ENCODE data around the gene RAB28.

Gene RAB28

DNA sequence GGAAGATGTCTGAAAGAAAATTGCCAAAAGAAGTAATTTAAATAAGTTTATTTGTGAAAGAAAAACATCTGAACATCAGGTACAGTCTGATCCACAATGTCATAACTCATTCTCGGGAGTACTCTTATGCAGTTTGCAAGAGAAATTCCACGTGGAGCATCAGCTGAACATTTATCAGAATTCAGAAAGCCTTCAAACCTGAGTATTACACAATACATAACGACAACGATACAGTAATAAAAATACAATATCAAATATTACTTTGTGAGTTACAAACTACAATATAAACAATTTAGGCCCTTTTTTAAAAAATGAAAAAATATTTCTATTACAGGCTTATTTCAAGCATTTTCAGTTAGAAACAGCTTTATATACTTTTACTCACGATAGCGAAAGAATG, 116.4 kb downstream of the RAB28 start:
- no peak for DNase-seq

DNA sequence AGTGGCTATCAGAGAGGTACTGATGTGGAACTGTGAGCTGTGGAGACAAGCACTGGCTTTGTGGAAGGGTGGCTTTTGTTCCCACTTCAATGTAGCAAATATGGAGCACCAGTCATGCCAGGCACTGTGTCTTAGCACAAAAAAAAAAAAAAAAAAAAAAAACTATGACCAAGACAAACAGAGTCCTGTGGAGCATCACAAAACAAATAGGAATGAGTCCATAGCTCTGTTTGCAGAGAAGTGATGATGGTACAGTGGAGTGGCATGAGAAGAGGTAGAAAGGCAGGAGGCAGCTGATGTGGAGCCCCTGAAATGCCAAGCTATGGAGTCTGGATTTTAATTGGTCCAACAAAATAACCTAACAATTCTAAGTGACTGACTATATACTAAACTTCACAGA, 116.9 kb downstream of the RAB28 start:
- DNase-seq: no peak

- DNase-seq: no peak
Observed at GRCh38 chr4:13365195-13365594, 118.9 kb downstream of the RAB28 start.

DNA sequence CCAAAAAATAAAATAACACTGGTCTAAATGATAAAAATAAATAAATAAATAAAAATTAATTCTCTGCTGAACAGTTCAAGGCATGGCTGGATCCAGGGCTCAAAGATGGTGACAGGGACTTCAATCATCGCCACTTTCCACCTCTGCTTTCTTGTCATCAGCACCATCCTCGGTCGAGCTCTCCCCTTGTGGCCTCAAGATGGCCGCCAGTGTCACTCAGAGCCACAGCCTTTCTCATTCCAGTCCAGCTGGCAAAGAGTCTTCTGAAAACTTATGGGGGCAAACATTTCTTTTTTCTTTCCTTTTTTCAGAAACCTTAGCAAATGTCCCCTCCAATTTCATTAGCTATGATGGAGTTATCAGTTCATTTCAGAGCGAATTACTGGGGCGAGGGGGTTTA, 119.5 kb downstream of the RAB28 start:
- no peak for DNase-seq

GRCh38 chr4:13364172-13364571, 120.0 kb downstream of the RAB28 start:
- no peak for DNase-seq

DNA sequence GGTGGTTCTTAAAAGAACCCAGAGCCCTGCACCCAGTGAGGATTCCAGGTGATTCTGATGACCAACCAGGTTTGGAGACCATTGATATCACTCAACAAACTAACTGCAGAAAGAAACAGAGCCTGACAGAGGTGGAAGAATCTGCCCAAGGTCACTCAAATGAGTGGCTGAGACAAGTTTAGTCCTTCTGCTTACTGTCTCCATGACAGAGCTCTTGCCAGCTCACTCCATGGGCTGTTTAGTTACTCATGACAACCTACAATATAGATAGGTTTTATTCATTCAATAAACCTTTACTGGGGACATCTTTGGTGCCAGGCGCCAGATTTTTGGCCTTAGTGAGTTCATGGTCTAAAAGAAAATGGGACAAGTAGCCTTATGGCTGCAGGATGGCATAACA, 124.3 kb downstream of the RAB28 start:
- no peak for DNase-seq

DNA sequence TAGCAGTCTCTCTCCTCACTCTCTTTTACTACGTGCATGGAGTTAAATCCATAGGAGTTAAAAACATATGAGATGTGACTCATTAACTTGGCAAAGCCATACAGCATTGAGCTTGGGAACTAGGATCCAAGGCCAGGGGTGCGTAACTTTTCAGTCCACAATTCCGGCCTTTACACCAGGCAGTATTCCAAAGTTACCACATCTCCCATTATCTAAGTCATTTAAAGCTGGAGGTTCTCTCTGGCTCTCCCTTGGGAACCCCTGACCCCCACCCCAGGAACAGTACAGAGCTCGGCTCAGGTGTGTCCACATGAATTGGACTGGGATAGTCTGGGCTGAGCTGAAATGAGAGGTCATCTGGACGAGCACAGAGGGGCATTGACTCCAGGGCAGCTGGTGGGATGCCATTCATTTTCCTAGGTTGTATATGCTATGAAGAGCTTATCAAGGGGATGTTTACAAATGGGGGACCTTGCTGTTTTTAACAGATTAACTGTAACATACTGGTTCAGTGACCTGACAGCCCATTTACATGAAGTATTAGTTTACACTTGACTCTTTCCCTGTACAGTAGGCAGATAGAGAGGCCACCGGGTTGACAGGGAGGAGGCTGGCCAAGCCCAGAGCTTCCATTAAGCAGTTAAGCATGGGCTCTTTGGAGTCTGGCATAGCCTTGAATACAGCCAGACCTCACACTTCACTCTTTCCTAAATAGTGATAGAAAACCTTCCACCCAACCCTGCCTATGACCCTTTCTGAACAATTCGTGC, 128.8 kb downstream of the RAB28 start:
- no peak for DNase-seq

DNA sequence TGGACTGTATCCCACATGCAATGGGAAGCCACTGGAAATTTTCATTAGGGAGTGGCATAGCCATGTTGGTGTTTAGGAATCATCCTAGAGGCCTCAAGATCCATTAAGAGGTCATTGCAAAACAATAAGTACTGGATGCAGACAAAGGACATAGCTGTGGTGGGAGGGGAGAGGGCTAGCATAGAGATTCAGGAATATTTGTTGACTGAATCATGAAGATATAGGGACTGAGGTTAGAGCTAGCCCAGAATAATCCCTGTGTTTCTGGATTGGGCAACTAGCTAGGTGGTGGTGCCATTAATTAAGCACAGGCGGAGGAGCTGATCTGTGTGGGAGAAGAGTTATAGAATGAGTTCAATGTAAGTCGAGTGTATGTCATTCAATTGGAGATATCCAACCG, 135.0 kb downstream of the RAB28 start:
- DNase-seq: no peak

DNA sequence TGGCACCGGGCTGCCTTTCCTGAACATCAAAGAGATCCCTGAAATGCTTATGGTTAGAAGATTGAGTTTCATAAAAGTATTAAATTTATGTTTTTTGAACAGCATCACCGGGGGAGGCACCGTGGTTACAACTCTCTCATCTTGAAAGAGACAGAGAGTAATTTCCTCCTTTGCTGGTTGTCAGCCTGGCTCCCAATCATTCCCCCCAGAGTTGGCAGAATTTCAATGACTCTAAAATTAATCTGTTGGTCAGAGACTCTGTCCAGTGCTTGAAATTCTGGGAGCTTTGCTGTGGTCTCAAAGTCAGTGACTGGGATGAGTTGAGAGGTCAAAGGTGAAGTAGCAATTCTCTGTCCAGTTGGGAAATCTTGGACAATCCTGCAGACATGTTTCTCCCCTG, 135.9 kb downstream of the RAB28 start:
- DNase-seq: no peak

DNA sequence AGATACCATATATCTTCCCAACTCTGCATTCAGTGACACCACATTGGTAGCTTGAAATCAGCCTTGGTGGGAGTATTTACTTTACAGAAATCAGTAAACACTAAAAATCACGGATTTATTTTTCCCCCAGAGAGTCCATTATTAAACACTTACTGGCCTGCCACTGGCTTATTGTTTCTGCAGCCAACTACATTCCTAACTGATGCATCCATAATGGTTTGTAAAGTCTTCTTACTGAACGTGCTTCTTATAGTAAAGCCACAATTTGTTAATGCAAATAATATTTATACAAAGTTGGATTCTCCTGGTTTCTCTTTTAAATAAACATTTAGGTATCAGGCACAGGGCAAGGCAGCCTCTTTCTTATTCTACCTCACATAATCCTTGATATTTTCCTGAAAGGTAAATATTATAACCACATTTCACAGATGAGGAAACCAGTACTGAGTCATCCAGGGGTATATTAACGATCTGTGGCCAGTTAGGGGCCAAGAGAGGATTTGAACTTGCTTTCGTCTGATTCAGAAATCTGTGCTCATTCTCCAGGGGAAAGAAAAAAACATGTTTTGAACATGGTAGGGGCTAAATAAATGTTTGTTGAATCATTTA, 136.5 kb downstream of the RAB28 start:
- no peak for DNase-seq

DNA sequence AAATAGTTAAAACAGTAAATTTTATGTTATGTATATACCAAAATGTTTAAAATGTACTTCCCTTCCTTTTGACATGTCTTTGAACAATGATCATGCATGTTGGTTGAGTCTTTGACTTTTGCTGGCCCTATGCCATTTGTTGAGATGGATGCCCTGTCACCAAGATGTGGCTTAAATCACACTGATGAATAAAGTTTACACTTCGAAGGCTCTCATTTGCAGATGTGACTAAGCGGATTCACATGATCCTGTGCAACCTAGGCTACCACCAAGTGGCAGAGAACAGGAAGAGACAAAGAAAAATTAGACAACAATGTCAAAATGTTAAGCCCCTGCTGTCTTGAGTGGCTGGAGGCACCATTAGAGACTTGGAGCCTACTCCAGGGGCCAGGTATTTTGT, 139.9 kb downstream of the RAB28 start:
- DNase-seq: no peak

- no peak for DNase-seq
Observed at GRCh38 chr4:13340672-13341071, 143.5 kb downstream of the RAB28 start.

DNA sequence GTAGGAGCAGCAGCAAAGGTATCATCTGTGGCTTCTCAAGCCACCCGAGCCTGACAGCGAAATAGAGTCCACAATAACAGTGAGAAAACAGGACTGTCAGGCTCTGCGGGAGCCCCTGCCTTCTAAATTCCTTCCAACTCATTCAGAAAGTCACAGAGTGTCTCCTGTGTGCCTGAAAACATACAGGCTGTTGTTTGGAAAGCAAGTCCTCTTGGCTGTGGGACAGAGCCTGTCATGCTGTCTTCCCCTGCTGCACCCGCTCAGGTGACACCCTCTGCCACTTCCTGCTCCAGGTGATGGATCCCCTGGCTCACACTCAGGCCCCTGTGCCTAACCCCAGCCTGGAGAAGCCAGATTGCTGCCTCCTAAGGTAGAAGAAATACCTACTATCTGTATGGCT, 152.3 kb downstream of the RAB28 start:
- DNase-seq: no peak

DNA sequence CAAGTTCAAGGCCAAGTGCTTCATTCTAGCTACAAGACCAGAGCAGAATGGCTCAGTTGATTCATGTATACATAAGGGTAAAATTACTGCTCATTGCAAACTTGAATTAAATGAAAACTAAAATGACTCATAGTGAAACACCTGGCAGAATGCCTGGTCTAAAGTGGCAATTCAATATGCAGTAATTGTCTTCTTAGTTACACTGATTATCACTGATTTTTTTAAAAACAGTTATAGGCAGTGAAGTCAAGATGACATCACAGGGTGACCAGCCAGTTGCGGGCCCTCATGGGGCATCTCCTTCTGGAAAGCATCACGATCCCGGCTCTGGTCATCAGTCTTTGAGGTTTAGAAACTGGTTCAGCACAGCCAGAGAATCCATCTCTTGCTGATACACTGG, 154.2 kb downstream of the RAB28 start:
- no peak for DNase-seq

DNA sequence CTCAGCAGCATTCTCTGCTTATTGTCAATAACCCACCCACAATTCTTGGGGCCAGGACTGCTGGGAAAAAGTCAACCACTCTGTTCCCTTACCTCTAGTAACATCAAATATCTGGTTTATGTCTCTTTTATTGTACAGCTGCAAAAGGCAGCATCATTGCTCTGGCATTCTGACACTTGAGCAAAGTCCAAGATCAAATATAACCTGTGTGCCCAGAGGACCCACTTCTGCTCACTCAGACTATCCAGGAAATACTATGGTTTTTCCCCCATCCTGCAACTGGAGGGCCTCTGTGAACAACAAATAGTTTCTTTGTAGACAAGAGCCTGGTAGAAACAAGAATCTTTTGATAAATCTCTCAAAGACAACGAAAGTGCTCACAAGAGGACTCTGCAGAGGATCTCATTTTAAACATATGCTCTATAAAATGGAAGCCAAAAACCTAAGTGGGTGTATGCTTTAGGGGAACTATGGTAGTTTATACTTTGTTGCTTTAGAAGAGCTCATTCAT, 154.7 kb downstream of the RAB28 start:
- no peak for DNase-seq

GRCh38 chr4:13328591-13328990, 155.5 kb downstream of the RAB28 start:
- no peak for DNase-seq

GRCh38 chr4:13327991-13328390, 156.1 kb downstream of the RAB28 start:
- DNase-seq: no peak

DNA sequence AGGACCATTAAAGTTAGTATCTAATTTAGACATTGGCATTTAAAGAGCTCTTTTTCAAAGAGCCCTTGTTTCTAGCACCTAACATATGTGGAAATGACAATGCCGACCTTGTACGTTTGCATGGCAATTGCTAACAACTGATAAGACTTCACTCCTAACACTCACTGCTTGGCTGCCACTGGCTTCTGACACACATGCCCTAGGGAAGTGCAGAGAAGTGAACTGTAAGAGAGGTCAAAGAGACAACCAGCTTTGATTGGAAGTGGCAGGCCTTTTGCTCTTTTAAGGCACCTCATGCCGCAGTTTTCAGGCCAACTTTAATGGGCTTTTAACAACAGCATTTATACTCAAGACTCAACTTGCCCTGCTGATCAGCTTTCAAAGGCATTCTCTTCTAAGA, 158.4 kb downstream of the RAB28 start:
- DNase-seq: no peak

DNA sequence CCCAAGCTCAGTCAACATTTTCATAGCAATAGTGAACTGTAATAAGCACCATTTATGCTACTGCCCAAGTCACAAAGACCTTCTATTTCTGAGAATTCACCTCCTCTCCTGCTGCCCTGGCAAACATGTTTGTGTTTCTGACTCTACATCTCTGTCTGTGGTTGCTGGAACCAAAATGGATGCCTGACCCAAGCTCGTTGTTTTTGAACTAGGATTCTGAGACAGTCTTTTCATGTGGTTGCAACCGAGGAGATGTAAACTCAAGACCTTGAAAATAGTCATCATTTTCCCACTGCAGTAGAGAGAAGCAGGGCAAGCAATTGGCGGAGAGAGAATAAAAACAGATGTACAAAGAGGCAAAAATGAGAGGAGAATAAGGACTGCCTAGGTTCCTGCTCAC, 160.2 kb downstream of the RAB28 start:
- no peak for DNase-seq

GRCh38 chr4:13322681-13323101, 161.4 kb downstream of the RAB28 start:
- no peak for DNase-seq

Data from inflammatory macrophage treated with lipopolysaccharide for 1 hour (primary cell).